PC-3 (cell line): ENCODE measurements around the gene KCTD6. TPM values are rescaled to one million over a fixed set of nuclear protein-coding genes. Genes with fewer than 3 reads are reported as not detected.

Source experiments
- ATAC-seq: fragments of 200-7000 bp; cut with Tn5 transposase; 2 replicates; pipeline ENCODE4 v1.9.1; 2020; ENCODE audit warnings: mild to moderate bottlenecking, moderate library complexity
- BruUV-seq: library from RNA; stranded (reverse); fragments of 400-500 nt; replicated peaks from 2 replicates; lab custom pipeline; 2021; lab: Mats Ljungman, UMichigan
- CTCF ChIA-PET: fragments of 300-600 bp; sonication (Branson Sonifier 250); formaldehyde crosslinking; loops from one replicate; lab custom pipeline; 2022; ENCODE audit warnings: antibody characterized with exemption; lab: Charles Lee
- POLR2A ChIA-PET: fragments of 300-600 bp; sonication (Branson Sonifier 250); formaldehyde crosslinking; loops from one replicate; lab custom pipeline; 2022; ENCODE audit warnings: antibody characterized with exemption; ENCODE audit not compliant: unreplicated experiment; lab: Charles Lee
- DNase-seq: peaks from one replicate; pipeline ENCODE4 v3.0.0-alpha.2; 2015
- H2AFZ ChIP-seq: fragments of 300-600 bp; sonication (generic); 2 replicates; pipeline ENCODE4 v1.6.0; 2016; ENCODE audit warnings: antibody characterized with exemption, low read length
- H3F3A ChIP-seq: fragments of 300-600 bp; sonication (generic); one replicate; pipeline ENCODE4 v1.6.0; 2017; ENCODE audit warnings: antibody characterized with exemption, low read length, control low read depth, mild to moderate bottlenecking; ENCODE audit not compliant: unreplicated experiment
- H3K27ac ChIP-seq: fragments of 300-600 bp; sonication (generic); 2 replicates; pipeline ENCODE4 v1.5.1; 2016; ENCODE audit warnings: mild to moderate bottlenecking, low read length
- H3K27me3 ChIP-seq: fragments of 300-600 bp; sonication (generic); 2 replicates; pipeline ENCODE4 v1.6.1; 2016; ENCODE audit warnings: low read length, mixed read lengths
- H3K36me3 ChIP-seq: fragments of 300-600 bp; sonication (generic); 2 replicates; pipeline ENCODE4 v1.6.1; 2016; ENCODE audit warnings: low read depth, mixed run types, low read length, mixed read lengths
- H3K4me1 ChIP-seq: fragments of 300-600 bp; sonication (generic); 2 replicates; pipeline ENCODE4 v1.5.1; 2016; ENCODE audit warnings: low read length; ENCODE audit not compliant: insufficient read depth
- H3K4me2 ChIP-seq: fragments of 300-600 bp; sonication (generic); 2 replicates; pipeline ENCODE4 v1.6.0; 2016; ENCODE audit warnings: low read length
- H3K4me3 ChIP-seq: fragments of 300-600 bp; sonication (generic); 2 replicates; pipeline ENCODE4 v1.5.1; 2016; ENCODE audit warnings: mild to moderate bottlenecking, low read length, mixed read lengths
- H3K79me2 ChIP-seq: fragments of 300-600 bp; sonication (generic); 2 replicates; pipeline ENCODE4 v1.6.1; 2017; ENCODE audit warnings: low read length, mixed read lengths
- H3K9ac ChIP-seq: fragments of 300-600 bp; sonication (generic); 2 replicates; pipeline ENCODE4 v1.6.0; 2016; ENCODE audit warnings: mild to moderate bottlenecking, low read length
- H3K9me2 ChIP-seq: fragments of 300-600 bp; sonication (generic); replicated peaks from 2 replicates; pipeline ENCODE4 v1.6.1; 2016; ENCODE audit warnings: mixed run types, low read length, mixed read lengths
- H3K9me3 ChIP-seq: fragments of 300-600 bp; sonication (generic); 2 replicates; pipeline ENCODE4 v1.6.1; 2016; ENCODE audit warnings: low read length, mixed read lengths
- H4K20me1 ChIP-seq: fragments of 300-600 bp; sonication (generic); 2 replicates; pipeline ENCODE4 v1.6.1; 2016; ENCODE audit warnings: low read length, mixed read lengths
- CTCF ChIP-seq: fragments of 300-600 bp; sonication (generic); conservative IDR thresholded peaks from 2 replicates; pipeline ENCODE4 v1.5.1; 2017; ENCODE audit warnings: antibody characterized with exemption, low read depth, mild to moderate bottlenecking, low read length
- EZH2 ChIP-seq: fragments of 300-600 bp; sonication (generic); IDR thresholded peaks from one replicate; pipeline ENCODE4 v1.6.1; 2017; ENCODE audit warnings: antibody characterized with exemption, mild to moderate bottlenecking, low read length; ENCODE audit not compliant: unreplicated experiment
- EZH2phosphoT487 ChIP-seq: fragments of 300-600 bp; sonication (generic); IDR thresholded peaks from 2 replicates; pipeline ENCODE4 v1.6.1; 2018; ENCODE audit warnings: mild to moderate bottlenecking, antibody characterized with exemption, low read length, borderline replicate concordance
- intact Hi-C: fragments of 100-400 bp; cut with micrococcal nuclease; formaldehyde crosslinking; loops from 2 replicates; pipeline ENCODE4 v1.9.0; 2023
- total RNA-seq: library from RNA; depleted of rRNA; stranded (reverse); fragments of >200 nt; gene quantifications from 2 replicates; pipeline ENCODE4 v1.2.3, GENCODE V29; 2014

The KCTD6 gene
- total RNA-seq, 1 experiment from 2014 or later, result 13.1 TPM

GRCh38 chr3:58482917-58483636, 8.8 kb upstream of the KCTD6 start:
- no peak for ATAC-seq
- Histone ChIP-seq H3K9me2 (no peaks in the 10 kb centered on the region), H3K9me3 (no peaks in the 10 kb centered on the region), H3K4me1 (peaks cover 12% of the 10 kb centered on the region), H3K4me3 (no peak overlapping the region), H4K20me1 (no peaks in the 10 kb centered on the region), H3K27me3 (no peaks in the 10 kb centered on the region), H3K79me2 (no peaks in the 10 kb centered on the region), H3K9ac (no peak overlapping the region), H3F3A (no peaks in the 10 kb centered on the region), H3K36me3 (no peaks in the 10 kb centered on the region), H3K4me2 (no peak overlapping the region), H3K27ac (no peak overlapping the region), H2AFZ (no peak overlapping the region)
- ChIA-PET POLR2A (no interaction called here), CTCF (no interaction called here)
- DNase-seq, result no peak
- intact Hi-C loops, result no loop called here
- TF ChIP-seq EZH2 (no peak), CTCF (no peak), EZH2phosphoT487 (no peak)
- no TSS peak for BruUV-seq

- Histone ChIP-seq H3K9me2 (no peaks in the 10 kb centered on the region), H2AFZ (no peak overlapping the region), H3K4me1 (peaks cover 12% of the 10 kb centered on the region), H4K20me1 (no peaks in the 10 kb centered on the region), H3K36me3 (no peaks in the 10 kb centered on the region), H3K4me3 (no peak overlapping the region), H3K9ac (no peak overlapping the region), H3K9me3 (no peaks in the 10 kb centered on the region), H3K27me3 (no peaks in the 10 kb centered on the region), H3K27ac (no peak overlapping the region), H3K79me2 (no peaks in the 10 kb centered on the region), H3K4me2 (no peak overlapping the region), H3F3A (no peaks in the 10 kb centered on the region)
- BruUV-seq, result no TSS peak
- DNase-seq, result no peak
- no peak for ATAC-seq
- POLR2A ChIA-PET, result no interaction called here
- intact Hi-C loops, result no loop called here
- CTCF ChIA-PET, result no interaction called here
- TF ChIP-seq CTCF (no peak), EZH2 (no peak), EZH2phosphoT487 (no peak)
Observed at GRCh38 chr3:58484045-58484721, 7.7 kb upstream of the KCTD6 start.

GRCh38 chr3:58484722-58485069, 7.2 kb upstream of the KCTD6 start:
- no peaks in the 10 kb centered on the region for H3K79me2 ChIP-seq
- POLR2A ChIA-PET, result no interaction called here
- H3K4me2 ChIP-seq, result no peak overlapping the region
- TF ChIP-seq CTCF, result no peak
- TF ChIP-seq EZH2phosphoT487, result no peak
- TF ChIP-seq EZH2, result no peak
- intact Hi-C loops, result no loop called here
- no peaks in the 10 kb centered on the region for H3K9me2 ChIP-seq
- DNase-seq, result no peak
- CTCF ChIA-PET, result no interaction called here
- no peaks in the 10 kb centered on the region for H4K20me1 ChIP-seq
- no peak overlapping the region for H3K9ac ChIP-seq
- no peaks in the 10 kb centered on the region for H3K36me3 ChIP-seq
- no TSS peak for BruUV-seq
- no peak overlapping the region for H3K4me3 ChIP-seq
- H2AFZ ChIP-seq, result no peak overlapping the region
- no peaks in the 10 kb centered on the region for H3K27me3 ChIP-seq
- H3F3A ChIP-seq, result no peaks in the 10 kb centered on the region
- ATAC-seq, result no peak
- peaks cover 12% of the 10 kb centered on the region for H3K4me1 ChIP-seq
- no peak overlapping the region for H3K27ac ChIP-seq
- H3K9me3 ChIP-seq, result no peaks in the 10 kb centered on the region
